ENCODE data around the gene METTL9. TPM values are rescaled to one million over a fixed set of nuclear protein-coding genes. Genes with fewer than 3 reads are reported as not detected.
"Not testable (repeated sequence)": the region's sequence is repeated elsewhere in the genome, so short reads cannot be mapped to it uniquely, and the experiment has no call there.

The METTL9 gene
- total and polyA plus RNA-seq, 8 donors = 34.4 to 879 (median 84.8) TPM

- peaks cover 0 to 12% (median 7%) of the 10 kb centered on the region in 4 donors for H3K9me3 ChIP-seq
- no peaks in the 10 kb centered on the region for H3K4me1 ChIP-seq
- intact Hi-C loops (cut with DNase I; ENCODE audit: low total_unique reads) = no loop called here
- 67 to 92% (median 89%) methylated on average over 3 of the region's 3 CpGs for WGBS, 5 donors
- no peaks in the 10 kb centered on the region for H3K27me3 ChIP-seq
- no peak for TF ChIP-seq CTCF (IDR thresholded peaks at IDR 0.05)
- TF ChIP-seq EP300 (IDR thresholded peaks at IDR 0.05) = no peak
- no peak for TF ChIP-seq POLR2AphosphoS5 (IDR thresholded peaks at IDR 0.05)
- no peak for TF ChIP-seq POLR2A (IDR thresholded peaks at IDR 0.05)
- no peak for DNase-seq
- H3K36me3 ChIP-seq = no peaks in the 10 kb centered on the region
- no peak overlapping the region for H3K4me3 ChIP-seq
- no peak overlapping the region for H3K27ac ChIP-seq
Measured at GRCh38 chr16:21673469-21673868, 74.1 kb downstream of the METTL9 start.

- H3K4me3 ChIP-seq; H3K36me3 ChIP-seq; H3K4me1 ChIP-seq; H3K27ac ChIP-seq; H3K27me3 ChIP-seq; intact Hi-C loops (cut with DNase I; ENCODE audit: low total_unique reads); DNase-seq: not testable (repeated sequence)
- WGBS, 5 donors = 89 to 91% (median 90%) methylated on average over 4 of the region's 4 CpGs
- peaks cover 0 to 12% (median 7%) of the 10 kb centered on the region in 4 donors for H3K9me3 ChIP-seq
Measured at GRCh38 chr16:21674456-21674855, 75.1 kb downstream of the METTL9 start.

GRCh38 chr16:21680714-21681113, 81.3 kb downstream of the METTL9 start:
- H3K27me3 ChIP-seq = peaks cover 0 to 25% (median 0%) of the 10 kb centered on the region in 3 donors
- not testable (repeated sequence) for H3K9me3 ChIP-seq
- 81 to 93% (median 91%) methylated on average over 5 of the region's 5 CpGs for WGBS, 5 donors

GRCh38 chr16:21683184-21683583, 83.8 kb downstream of the METTL9 start:
- no peak for TF ChIP-seq CTCF (IDR thresholded peaks at IDR 0.05)
- TF ChIP-seq POLR2AphosphoS5 (IDR thresholded peaks at IDR 0.05) = no peak
- no peak for TF ChIP-seq POLR2A (IDR thresholded peaks at IDR 0.05)
- TF ChIP-seq EP300 (IDR thresholded peaks at IDR 0.05) = no peak
- H3K4me3 ChIP-seq = no peak overlapping the region
- no peaks in the 10 kb centered on the region for H3K36me3 ChIP-seq
- H3K27me3 ChIP-seq = peaks cover 0 to 25% (median 0%) of the 10 kb centered on the region in 3 donors
- DNase-seq = no peak
- 70 to 81% (median 73%) methylated on average over 3 of the region's 3 CpGs for WGBS, 5 donors
- no peaks in the 10 kb centered on the region for H3K4me1 ChIP-seq
- no peak overlapping the region for H3K27ac ChIP-seq
- peaks cover 0 to 4% (median 1%) of the 10 kb centered on the region in 4 donors for H3K9me3 ChIP-seq
- intact Hi-C loops (cut with DNase I; ENCODE audit: low total_unique reads) = no loop called here

More at GRCh38 chr16:21680714-21681113, 81.3 kb downstream of the METTL9 start:
- H3K27ac ChIP-seq; DNase-seq; H3K4me3 ChIP-seq; intact Hi-C loops (cut with DNase I; ENCODE audit: low total_unique reads); H3K36me3 ChIP-seq; H3K4me1 ChIP-seq: not testable (repeated sequence)

- 23 to 30% (median 26%) methylated on average over 4 to 6 of the region's 6 CpGs for WGBS, 5 donors
- TF ChIP-seq POLR2A (IDR thresholded peaks at IDR 0.05) (no peak), EP300 (IDR thresholded peaks at IDR 0.05) (no peak), POLR2AphosphoS5 (IDR thresholded peaks at IDR 0.05) (no peak), CTCF (IDR thresholded peaks at IDR 0.05) (no peak)
- intact Hi-C loops (cut with DNase I; ENCODE audit: low total_unique reads) = no loop called here
- no peaks in the 10 kb centered on the region for H3K36me3 ChIP-seq
- H3K4me3 ChIP-seq = no peak overlapping the region
- H3K9me3 ChIP-seq = peaks cover 0 to 12% (median 5%) of the 10 kb centered on the region in 4 donors
- H3K27ac ChIP-seq = no peak overlapping the region
- H3K4me1 ChIP-seq = no peaks in the 10 kb centered on the region
- peak in 1 of 2 donors; percentile 17 for DNase-seq
- peaks cover 0 to 24% (median 0%) of the 10 kb centered on the region in 3 donors for H3K27me3 ChIP-seq
Measured at GRCh38 chr16:21684199-21684598, 84.8 kb downstream of the METTL9 start.

All from stomach (tissue), 9 donors.